K562 (cell line): Measurements from ENCODE around the gene EVI5. TPM values are rescaled to one million over a fixed set of nuclear protein-coding genes. Genes with fewer than 3 reads are reported as not detected.

Experiments
- ATAC-seq: fragments of 200-7000 bp; cut with Tn5 transposase; 3 replicates; pipeline ENCODE4 v1.9.1; 2020; ENCODE audit warnings: moderate library complexity
- BruUV-seq: library from RNA; stranded (reverse); fragments of 400-500 nt; replicated peaks from 2 replicates; lab custom pipeline; 2021; lab: Mats Ljungman, UMichigan
- CTCF ChIA-PET: fragments of 300-600 bp; formaldehyde crosslinking; extraction: SDS; loops from one replicate; lab custom pipeline; 2021; ENCODE audit warnings: low intra/inter-chr PET ratio; lab: Yijun Ruan, JAX
- POLR2A ChIA-PET: fragments of 300-600, 350-650 bp; sonication (Branson Sonifier 250); formaldehyde crosslinking; extraction: SDS; loops from one replicate; lab custom pipeline; 2021; ENCODE audit warnings: antibody characterized with exemption, inconsistent platforms; lab: Yijun Ruan, JAX
- DNase-seq, 4 experiments: peaks; one replicate each; pipeline versions ENCODE4 v3.0.0 to v3.0.0-alpha.2; 2011 to 2018; ENCODE audit warnings: low spot score in 3 of 4, mixed read lengths in 3 of 4; ENCODE audit errors: extremely low read depth in 1 of 4
- FAIRE-seq: peaks from 2 replicates; lab custom pipeline; 2011; peaks lifted over from hg19 to GRCh38; lab: Jason Lieb, UNC
- H2AFZ ChIP-seq: 2 replicates; pipeline ENCODE4 v1.6.0; 2011; ENCODE audit warnings: low read depth, low read length, control low read depth, inconsistent platforms
- H3K27ac ChIP-seq: fragments of 200-600 bp; 3 replicates; pipeline ENCODE4 v1.8.0; 2011; ENCODE audit warnings: low read depth, mild to moderate bottlenecking, control low read depth, inconsistent platforms, low read length, moderate library complexity, mixed read lengths; ENCODE audit errors: extremely low read depth
- H3K27me3 ChIP-seq, 2 experiments: fragments of 300-600 bp in 1 of 2; 2 replicates in 1 of 2; 3 replicates in 1 of 2; pipeline versions ENCODE4 v1.6.0 to v1.8.0; 2011; ENCODE audit warnings: inconsistent platforms in 2 of 2, low read length in 2 of 2, mild to moderate bottlenecking in 1 of 2, mixed read lengths in 1 of 2, moderate library complexity in 1 of 2; ENCODE audit not compliant: control insufficient read depth in 2 of 2, insufficient read depth in 2 of 2
- H3K36me3 ChIP-seq: fragments of 300-600 bp; 3 replicates; pipeline ENCODE4 v1.8.0; 2011; ENCODE audit warnings: mild to moderate bottlenecking, low read length, inconsistent platforms; ENCODE audit not compliant: control insufficient read depth, insufficient read depth
- H3K4me1 ChIP-seq, 2 experiments: fragments of 200-600 bp in 1 of 2; replicated peaks in 1 of 2; 2 replicates in 1 of 2; 3 replicates in 1 of 2; pipeline versions ENCODE4 v1.5.1 to v1.8.0; 2011; ENCODE audit warnings: inconsistent platforms in 2 of 2, low read length in 2 of 2, mild to moderate bottlenecking in 1 of 2, mixed read lengths in 1 of 2, moderate library complexity in 1 of 2; ENCODE audit not compliant: control insufficient read depth in 2 of 2, insufficient read depth in 2 of 2
- H3K4me2 ChIP-seq: 2 replicates; pipeline ENCODE4 v1.6.1; 2011; ENCODE audit warnings: low read length, control low read depth, inconsistent platforms, mixed read lengths; ENCODE audit not compliant: insufficient read depth
- H3K4me3 ChIP-seq: fragments of 200-600 bp; sonication (generic), shearing (Covaris generic); 2 replicates; pipeline ENCODE4 v1.5.1; 2016; ENCODE audit warnings: control low read depth, inconsistent platforms
- H3K79me2 ChIP-seq: fragments of 200-600 bp; 3 replicates; pipeline ENCODE4 v1.8.0; 2011; ENCODE audit warnings: low read length, inconsistent platforms; ENCODE audit not compliant: control insufficient read depth, insufficient read depth
- H3K9ac ChIP-seq, 2 experiments: 2 replicates each; pipeline versions ENCODE4 v1.6.0 to v1.6.1; 2011; ENCODE audit warnings: low read depth in 2 of 2, low read length in 2 of 2, control low read depth in 1 of 2, inconsistent platforms in 1 of 2, mild to moderate bottlenecking in 1 of 2, mixed read lengths in 1 of 2; ENCODE audit not compliant: insufficient read depth in 1 of 2
- H3K9me1 ChIP-seq: one replicate; pipeline ENCODE4 v1.6.0; 2011; ENCODE audit warnings: inconsistent platforms, mild to moderate bottlenecking, low read length, moderate library complexity; ENCODE audit not compliant: control insufficient read depth, insufficient read depth
- H3K9me3 ChIP-seq: replicated peaks from 2 replicates; pipeline ENCODE4 v1.5.1; 2011; ENCODE audit warnings: low read depth, low read length, inconsistent platforms; ENCODE audit not compliant: control insufficient read depth, insufficient read depth
- H4K20me1 ChIP-seq: replicated peaks from 2 replicates; pipeline ENCODE4 v1.6.1; 2011; ENCODE audit warnings: low read length, inconsistent platforms, mixed read lengths; ENCODE audit not compliant: control insufficient read depth, insufficient read depth
- AFF1 ChIP-seq, 2 experiments: fragments of 450-650 bp; IDR thresholded peaks; 2 replicates each; pipeline ENCODE4 v1.6.1; 2018; ENCODE audit warnings: mild to moderate bottlenecking in 2 of 2, low read depth in 1 of 2; ENCODE audit not compliant: partially characterized antibody in 2 of 2
- CTBP1 ChIP-seq: fragments of 450-650 bp; IDR thresholded peaks from 2 replicates; pipeline ENCODE4 v1.6.1; 2016; ENCODE audit warnings: borderline replicate concordance
- DPF2 ChIP-seq: fragments of 450-650 bp; IDR thresholded peaks from 2 replicates; pipeline ENCODE4 v1.6.1; 2016
- ESRRA ChIP-seq: fragments of 450-650 bp; IDR thresholded peaks from 2 replicates; pipeline ENCODE4 v1.6.1; 2014; ENCODE audit warnings: low read depth, mild to moderate bottlenecking, moderate library complexity, borderline replicate concordance
- MAFK ChIP-seq: IDR thresholded peaks from 2 replicates; pipeline ENCODE4 v1.6.1; 2011; ENCODE audit warnings: low read length, improper control_type of control experiment
- MTA1 ChIP-seq: fragments of 450-650 bp; IDR thresholded peaks from 2 replicates; pipeline ENCODE4 v1.6.1; 2017; ENCODE audit warnings: borderline replicate concordance
- MYNN ChIP-seq, 2 experiments: sonication (generic); formaldehyde crosslinking in 1 of 2; IDR thresholded peaks; 2 replicates each; pipeline versions ENCODE4 v1.5.0 to v1.6.1; 2016 to 2020; ENCODE audit warnings: antibody characterized with exemption in 1 of 2, missing genetic modification reagents in 1 of 2
- NKRF ChIP-seq: fragments of 450-650 bp; IDR thresholded peaks from 2 replicates; pipeline ENCODE4 v1.6.1; 2016; ENCODE audit warnings: borderline replicate concordance
- SIN3B ChIP-seq: fragments of 450-650 bp; IDR thresholded peaks from 2 replicates; pipeline ENCODE4 v1.6.1; 2017; ENCODE audit warnings: low read depth, mild to moderate bottlenecking, moderate library complexity
- SMARCA4 ChIP-seq: fragments of 450-650 bp; IDR thresholded peaks from 2 replicates; pipeline ENCODE4 v1.6.1; 2016
- SMARCB1 ChIP-seq: IDR thresholded peaks from 2 replicates; pipeline ENCODE4 v1.6.1; 2011; ENCODE audit warnings: improper control_type of control experiment, low read depth; ENCODE audit not compliant: insufficient read length
- TAL1 ChIP-seq: fragments of 450-650 bp; IDR thresholded peaks from 2 replicates; pipeline ENCODE4 v1.6.1; 2016; ENCODE audit warnings: mild to moderate bottlenecking
- TCF3 ChIP-seq: sonication (generic); formaldehyde crosslinking; IDR thresholded peaks from 2 replicates; pipeline ENCODE4 v1.4.0; 2020; ENCODE audit warnings: mild to moderate bottlenecking, missing genetic modification reagents
- TEAD4 ChIP-seq, 2 experiments: sonication (generic) in 1 of 2; formaldehyde crosslinking in 1 of 2; IDR thresholded peaks; 2 replicates each; pipeline versions ENCODE4 v1.6.1 to v1.8.0; 2012 to 2022; ENCODE audit warnings: borderline replicate concordance in 1 of 2, inconsistent platforms in 1 of 2, low read length in 1 of 2, mild to moderate bottlenecking in 1 of 2, missing genetic modification reagents in 1 of 2
- ZEB2 ChIP-seq: fragments of 450-650 bp; IDR thresholded peaks from 2 replicates; pipeline ENCODE4 v1.6.1; 2016
- ZNF785 ChIP-seq: fragments of 250-450 bp; sonication (Bioruptor Pico); IDR thresholded peaks from 2 replicates; pipeline ENCODE4 v1.4.0; 2020; ENCODE audit warnings: mild to moderate bottlenecking
- WGBS: fragments of 100-300 bp; shearing (Covaris generic); methylation state at CpG from one replicate; pipeline ENCODE4 v1.1.6; 2016; ENCODE audit warnings: low coverage, mixed read lengths; ENCODE audit not compliant: insufficient coverage; ENCODE audit errors: missing lambda C conversion rate; 5-methylcytosine and 5-hydroxymethylcytosine counted together
- in situ Hi-C: fragments of 300-500 bp; cut with MboI; formaldehyde crosslinking; loops from 4 replicates; pipeline ENCODE4 v1.15.0; 2018; ENCODE audit warnings: inconsistent platforms, mixed read lengths
- intact Hi-C: fragments of 100-400 bp; cut with micrococcal nuclease; formaldehyde crosslinking; loops from 2 replicates; pipeline ENCODE4 v1.14.2; 2022
- polyA plus RNA-seq, 8 experiments: library from polyadenylated mRNA; depleted of rRNA in 4 of 8; stranded (reverse) in 5 of 8; unstranded in 3 of 8; fragments of >200 nt; fragmentation: Nextera tagmentation in 2 of 8; fragmentation: Illumina TruSeq in 1 of 8; extraction: Ambion mirVana in 2 of 8; extraction: Trizol in 1 of 8; gene quantifications; 2 replicates each; pipeline versions ENCODE4 v1.2.1 to v1.2.3, GENCODE V29; 2011 to 2014; ENCODE audit warnings: inconsistent platforms in 1 of 8, missing spikeins in 1 of 8
- total RNA-seq, 7 experiments: library from RNA; depleted of rRNA in 6 of 7; stranded (reverse); fragments of >200 nt in 6 of 7; fragmentation: Illumina TruSeq in 2 of 7; extraction: Trizol in 2 of 7; gene quantifications; 2 replicates each; pipeline versions ENCODE4 v1.2.1 to v1.2.3, GENCODE V29; 2011 to 2021; ENCODE audit warnings: low replicate concordance in 1 of 7

Gene EVI5
- total and polyA plus RNA-seq, 9 of the 15 experiments (the other 6 are each of a cell fraction or from before 2014, with no cell fraction given), result 1.7 to 50.1 (median 13.7) TPM

- CTCF ChIA-PET, result interaction anchor here (0.7 kb wide), 1 partner anchor 32 kb away, joined by 3 read pairs; no protein-coding TSS in a partner anchor
- WGBS, result 23% methylated on average over 5 of the region's 5 CpGs
- no peaks in the 10 kb centered on the region for H3K9me3 ChIP-seq
- H3K9ac ChIP-seq, result peak overlapping the region; percentile 69 to 71; a peak in 3 of 4 replicates
- peak overlapping the region; percentile 85 for H2AFZ ChIP-seq
- H4K20me1 ChIP-seq, result no peaks in the 10 kb centered on the region; the same call in 1 of the 2 replicates
- H3K4me1 ChIP-seq, result peaks cover 16 to 24% of the 10 kb centered on the region in 2 experiments; a peak in 4 of 5 replicates
- no peaks in the 10 kb centered on the region for H3K9me1 ChIP-seq
- peak overlapping the region; percentile 44; the same call in 1 of the 2 replicates for H3K4me2 ChIP-seq
- POLR2A ChIA-PET, result interaction anchor here (0.8 to 2.5 kb wide), 7 partner anchors 8 to 48 kb away, joined by 3 to 14 read pairs (median 5); partner anchors contain the start of gene RPL5
- BruUV-seq, result no TSS peak
- intact Hi-C loops, result loop anchor here (5.0 kb wide), 1 partner anchor 46 kb away; the partner anchor contains the start of gene RPL5
- H3K4me3 ChIP-seq, result no peak overlapping the region
- peaks cover 30% of the 10 kb centered on the region for H3K79me2 ChIP-seq
- in situ Hi-C loops, result no loop called here
- no peak overlapping the region for H3K27ac ChIP-seq
- H3K36me3 ChIP-seq, result 0 out of 3 replicates have a peak, but pooled peaks cover 3% of the 10 kb centered on the region
- DNase-seq (peak in 1 of 4 experiments; percentile 50), FAIRE-seq (no peak), ATAC-seq (no peak)
- H3K27me3 ChIP-seq, result no peaks in the 10 kb centered on the region
- TF ChIP-seq SMARCB1 (no peak), DPF2 (peak; percentile 71), ESRRA (peak; percentile 46; the same call in 1 of the 2 replicates), TCF3 (CRISPR knock-in tag) (peak; percentile 49), ZNF785 (CRISPR knock-in tag) (no peak), TEAD4 (IDR thresholded peaks at IDR 0.05; ENCODE audit: low read length) (0 out of 2 replicates have a peak, but pooled peaks have one; percentile 40), TEAD4 (CRISPR knock-in tag; IDR thresholded peaks at IDR 0.05; ENCODE audit: borderline replicate concordance) (no peak), SIN3B (no peak), TAL1 (peak; percentile 31; the same call in 1 of the 2 replicates), AFF1 (IDR thresholded peaks at IDR 0.05; ENCODE audit: low read depth in 1 of 2, partially characterized antibody in 2 of 2) (peak in 1 of 2 experiments; percentile 27), MAFK (peak; percentile 52), MTA1 (peak; percentile 49; the same call in 1 of the 2 replicates), CTBP1 (peak; percentile 79; the same call in 1 of the 2 replicates), SMARCA4 (peak; percentile 42; the same call in 1 of the 2 replicates), ZEB2 (peak; percentile 87), NKRF (no peak), MYNN (IDR thresholded peaks at IDR 0.05) (peak; percentile 98), MYNN (CRISPR knock-in tag; IDR thresholded peaks at IDR 0.05) (0 out of 2 replicates have a peak, but pooled peaks have one; percentile 19)
Measured at GRCh38 chr1:92786111-92786901, 1.4 kb upstream of the EVI5 start.
